WERI-Rb-1 (cell line): Measurements from ENCODE around the gene TMEM132C.
A peak's percentile ranks its signal among the peaks of the same experiment; 100 is the strongest.

Experiments used
- DNase-seq: peaks from one replicate; pipeline ENCODE4 v3.0.0-alpha.2; 2020
- H3K27ac ChIP-seq: fragments of 250-450 bp; sonication (Bioruptor Pico); 2 replicates; pipeline ENCODE4 v1.5.1; 2020; ENCODE audit warnings: mild to moderate bottlenecking, moderate library complexity
- H3K27me3 ChIP-seq: fragments of 250-450 bp; sonication (Bioruptor Pico); 2 replicates; pipeline ENCODE4 v1.5.1; 2021; ENCODE audit warnings: mild to moderate bottlenecking, low read depth, moderate library complexity; ENCODE audit not compliant: insufficient read depth, severe bottlenecking
- H3K36me3 ChIP-seq: fragments of 250-450 bp; sonication (Bioruptor Pico); 2 replicates; pipeline ENCODE4 v1.5.1; 2020; ENCODE audit warnings: mild to moderate bottlenecking, moderate library complexity
- H3K4me3 ChIP-seq: 2 replicates; pipeline ENCODE4 v1.5.1; 2011; ENCODE audit warnings: low read depth, mild to moderate bottlenecking, control low read depth, low read length
- H3K9me3 ChIP-seq: fragments of 250-450 bp; sonication (Bioruptor Pico); 2 replicates; pipeline ENCODE4 v1.5.1; 2021; ENCODE audit warnings: mild to moderate bottlenecking, moderate library complexity; ENCODE audit not compliant: severe bottlenecking
- TF ChIP-seq, protein P1 (sequence below): IDR thresholded peaks from 2 replicates; pipeline ENCODE4 v1.5.1; 2011; ENCODE audit warnings: low read depth, mild to moderate bottlenecking, control low read depth, inconsistent platforms, low read length

The TMEM132C gene

GRCh38 chr12:128336204-128337070, 69.5 kb downstream of the TMEM132C start:
- Histone ChIP-seq H3K4me3 (no peak overlapping the region), H3K27me3 (no peaks in the 10 kb centered on the region), H3K36me3 (no peaks in the 10 kb centered on the region), H3K9me3 (no peaks in the 10 kb centered on the region), H3K27ac (no peak overlapping the region)
- TF ChIP-seq, protein P1, sequence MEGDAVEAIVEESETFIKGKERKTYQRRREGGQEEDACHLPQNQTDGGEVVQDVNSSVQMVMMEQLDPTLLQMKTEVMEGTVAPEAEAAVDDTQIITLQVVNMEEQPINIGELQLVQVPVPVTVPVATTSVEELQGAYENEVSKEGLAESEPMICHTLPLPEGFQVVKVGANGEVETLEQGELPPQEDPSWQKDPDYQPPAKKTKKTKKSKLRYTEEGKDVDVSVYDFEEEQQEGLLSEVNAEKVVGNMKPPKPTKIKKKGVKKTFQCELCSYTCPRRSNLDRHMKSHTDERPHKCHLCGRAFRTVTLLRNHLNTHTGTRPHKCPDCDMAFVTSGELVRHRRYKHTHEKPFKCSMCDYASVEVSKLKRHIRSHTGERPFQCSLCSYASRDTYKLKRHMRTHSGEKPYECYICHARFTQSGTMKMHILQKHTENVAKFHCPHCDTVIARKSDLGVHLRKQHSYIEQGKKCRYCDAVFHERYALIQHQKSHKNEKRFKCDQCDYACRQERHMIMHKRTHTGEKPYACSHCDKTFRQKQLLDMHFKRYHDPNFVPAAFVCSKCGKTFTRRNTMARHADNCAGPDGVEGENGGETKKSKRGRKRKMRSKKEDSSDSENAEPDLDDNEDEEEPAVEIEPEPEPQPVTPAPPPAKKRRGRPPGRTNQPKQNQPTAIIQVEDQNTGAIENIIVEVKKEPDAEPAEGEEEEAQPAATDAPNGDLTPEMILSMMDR, result no peak
- DNase-seq, result no peak

GRCh38 chr12:128337071-128337345, 70.0 kb downstream of the TMEM132C start:
- TF ChIP-seq, protein P1, result no peak
- no peak for DNase-seq
- Histone ChIP-seq H3K9me3 (no peaks in the 10 kb centered on the region), H3K36me3 (no peaks in the 10 kb centered on the region), H3K27ac (no peak overlapping the region), H3K27me3 (no peaks in the 10 kb centered on the region), H3K4me3 (no peak overlapping the region)

DNA sequence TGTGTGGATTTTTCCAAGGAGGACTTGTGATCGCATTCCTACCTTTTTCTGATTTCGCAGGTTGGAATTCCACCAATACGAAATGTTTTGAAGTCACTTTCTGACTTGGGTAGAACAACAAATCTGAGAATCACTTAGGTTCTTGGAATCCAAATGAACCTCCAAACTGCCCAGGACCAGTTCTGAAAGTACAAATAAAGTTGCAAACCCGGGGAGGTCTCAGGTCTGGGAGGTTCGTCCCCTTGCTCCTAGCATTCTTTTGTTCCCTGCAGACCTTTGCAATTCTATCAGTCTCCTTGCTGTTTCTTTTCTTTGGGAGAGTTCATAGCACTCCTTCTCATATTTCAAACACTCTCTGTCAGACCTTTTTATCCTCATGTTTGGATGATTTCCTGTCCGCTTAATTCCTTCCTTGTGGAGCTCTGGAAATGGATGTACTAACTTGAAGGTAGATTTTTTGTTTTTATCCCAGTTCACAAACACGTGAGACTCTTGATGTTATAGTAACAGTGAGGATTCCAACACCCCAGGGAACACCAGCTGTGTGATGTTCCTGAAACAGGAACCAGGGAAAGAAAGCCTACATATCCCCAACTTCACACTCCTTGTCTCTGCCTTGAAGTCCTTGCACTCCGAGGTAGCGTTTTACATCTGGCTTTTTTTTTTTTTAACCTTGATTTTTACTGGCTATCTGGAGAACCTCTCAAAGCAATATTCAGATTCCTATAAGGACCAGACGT, 70.6 kb downstream of the TMEM132C start:
- H3K27ac ChIP-seq, result no peak overlapping the region
- no peak for DNase-seq
- H3K9me3 ChIP-seq, result no peaks in the 10 kb centered on the region
- H3K4me3 ChIP-seq, result no peak overlapping the region
- TF ChIP-seq, protein P1, result no peak
- no peaks in the 10 kb centered on the region for H3K27me3 ChIP-seq
- no peaks in the 10 kb centered on the region for H3K36me3 ChIP-seq

GRCh38 chr12:128338386-128339125, 71.6 kb downstream of the TMEM132C start:
- no peaks in the 10 kb centered on the region for H3K27me3 ChIP-seq
- H3K4me3 ChIP-seq, result peak overlapping the region; percentile 12
- TF ChIP-seq, protein P1, result no peak
- no peaks in the 10 kb centered on the region for H3K9me3 ChIP-seq
- DNase-seq, result peak; percentile 52
- no peaks in the 10 kb centered on the region for H3K36me3 ChIP-seq
- peak overlapping the region; percentile 47 for H3K27ac ChIP-seq

- peak overlapping the region; percentile 12 for H3K4me3 ChIP-seq
- H3K27ac ChIP-seq, result peak overlapping the region; percentile 47
- no peaks in the 10 kb centered on the region for H3K27me3 ChIP-seq
- no peaks in the 10 kb centered on the region for H3K36me3 ChIP-seq
- DNase-seq, result peak; percentile 54
- TF ChIP-seq, protein P1, result no peak
- H3K9me3 ChIP-seq, result no peaks in the 10 kb centered on the region
These were observed 72.2 kb downstream of the TMEM132C start for GRCh38 chr12:128339126-128339520.
